Epithelial cell of proximal tubule (primary cell): ENCODE results near the gene SGMS1. TPM values are rescaled to one million over a fixed set of nuclear protein-coding genes. Genes with fewer than 3 reads are reported as not detected.
"Not testable (repeated sequence)": the region's sequence is repeated elsewhere in the genome, so short reads cannot be mapped to it uniquely, and the experiment has no call there.

ENCODE experiments used
- DNase-seq: peaks from one replicate; pipeline ENCODE4 v3.0.0-alpha.2; 2011; ENCODE audit warnings: low read depth
- H3K4me3 ChIP-seq: 2 replicates; pipeline ENCODE4 v1.5.1; 2011; ENCODE audit warnings: low read depth, mild to moderate bottlenecking, low read length
- CTCF ChIP-seq: conservative IDR thresholded peaks from 2 replicates; pipeline ENCODE4 v1.5.1; 2012; ENCODE audit warnings: low read depth, mild to moderate bottlenecking, low read length
- total RNA-seq: library from RNA; depleted of rRNA; stranded (reverse); fragments of >200 nt; gene quantifications from 2 replicates; pipeline ENCODE4 v1.2.3, GENCODE V29; 2015

The SGMS1 gene
- total RNA-seq, 1 donor from 2014 or later = 25.2 TPM

- no peak for TF ChIP-seq CTCF
- no peak overlapping the region for H3K4me3 ChIP-seq
- no peak for DNase-seq
Measured at GRCh38 chr10:50653758-50654157, 30.0 kb upstream of the SGMS1 start.

GRCh38 chr10:50653142-50653541 is 29.4 kb upstream of the SGMS1 start:
- no peak overlapping the region for H3K4me3 ChIP-seq
- no peak for DNase-seq
- TF ChIP-seq CTCF = peak; percentile 66

GRCh38 chr10:50651808-50652207 is 28.1 kb upstream of the SGMS1 start:
- H3K4me3 ChIP-seq = no peak overlapping the region
- no peak for DNase-seq

GRCh38 chr10:50650481-50650880 is 26.7 kb upstream of the SGMS1 start:
- no peak overlapping the region for H3K4me3 ChIP-seq
- TF ChIP-seq CTCF = no peak
- no peak for DNase-seq

More at GRCh38 chr10:50651808-50652207, 28.1 kb upstream of the SGMS1 start:
- no peak for TF ChIP-seq CTCF

- no peak for TF ChIP-seq CTCF
- no peak overlapping the region for H3K4me3 ChIP-seq
- DNase-seq = no peak
Measured at GRCh38 chr10:50648935-50649227, 25.1 kb upstream of the SGMS1 start.

- DNase-seq = no peak
- TF ChIP-seq CTCF = no peak
- no peak overlapping the region for H3K4me3 ChIP-seq
Measured at GRCh38 chr10:50648089-50648934, 24.6 kb upstream of the SGMS1 start.

GRCh38 chr10:50647350-50647749 is 23.6 kb upstream of the SGMS1 start:
- not testable (repeated sequence) for DNase-seq, H3K4me3 ChIP-seq
